GM12878 (cell line): ENCODE results near the gene N4BP2L2. TPM values are rescaled to one million over a fixed set of nuclear protein-coding genes. Genes with fewer than 3 reads are reported as not detected.

Experiments
- ATAC-seq: fragments of 200-7000 bp; cut with Tn5 transposase; 3 replicates; pipeline ENCODE4 v1.9.1; 2020; ENCODE audit warnings: mild to moderate bottlenecking, moderate library complexity
- BruUV-seq: library from RNA; stranded (reverse); fragments of 400-500 nt; replicated peaks from 2 replicates; lab custom pipeline; 2021; lab: Mats Ljungman, UMichigan
- CTCF ChIA-PET: fragments of 300-600 bp; sonication (Branson Sonifier 250); formaldehyde crosslinking; extraction: SDS; loops from one replicate; lab custom pipeline; 2021; ENCODE audit warnings: inconsistent platforms; lab: Yijun Ruan, JAX
- POLR2A ChIA-PET: fragments of 350-600 bp; formaldehyde crosslinking; extraction: SDS; loops from one replicate; lab custom pipeline; 2021; ENCODE audit warnings: inconsistent platforms; lab: Charles Lee
- RAD21 ChIA-PET: fragments of 300-600 bp; sonication (Branson Sonifier 250); formaldehyde crosslinking; loops from one replicate; lab custom pipeline; 2023; ENCODE audit warnings: antibody characterized with exemption; ENCODE audit not compliant: unreplicated experiment; lab: Charles Lee
- SMC1A ChIA-PET: fragments of 300-600 bp; sonication (Branson Sonifier 250); formaldehyde crosslinking; loops from one replicate; lab custom pipeline; 2023; ENCODE audit not compliant: unreplicated experiment, uncharacterized antibody; lab: Charles Lee
- DNase-seq: peaks from one replicate; pipeline ENCODE4 v3.0.0-alpha.2; 2011; ENCODE audit warnings: low read depth, low spot score
- FAIRE-seq: peaks from 3 replicates; lab custom pipeline; 2011; peaks lifted over from hg19 to GRCh38; lab: Jason Lieb, UNC
- H2AFZ ChIP-seq: 2 replicates; pipeline ENCODE4 v1.6.0; 2011; ENCODE audit warnings: low read depth, low read length, control low read depth; ENCODE audit not compliant: control insufficient read depth
- H3K27ac ChIP-seq: 2 replicates; pipeline ENCODE4 v1.5.1; 2011; ENCODE audit warnings: control low read depth; ENCODE audit not compliant: control insufficient read depth, insufficient read depth
- H3K27me3 ChIP-seq, 2 experiments: replicated peaks in 1 of 2; 2 replicates each; pipeline versions ENCODE4 v1.6.0 to v1.6.1; 2011; ENCODE audit warnings: low read length in 1 of 2; ENCODE audit not compliant: control insufficient read depth in 2 of 2, insufficient read depth in 2 of 2
- H3K36me3 ChIP-seq, 2 experiments: 2 replicates each; pipeline ENCODE4 v1.5.1; 2011; ENCODE audit warnings: low read length in 1 of 2; ENCODE audit not compliant: control insufficient read depth in 2 of 2, insufficient read depth in 2 of 2
- H3K4me1 ChIP-seq: 2 replicates; pipeline ENCODE4 v1.6.1; 2011; ENCODE audit warnings: mild to moderate bottlenecking, low read length, moderate library complexity, mixed read lengths; ENCODE audit not compliant: control insufficient read depth, insufficient read depth
- H3K4me2 ChIP-seq: 2 replicates; pipeline ENCODE4 v1.6.0; 2011; ENCODE audit warnings: control low read depth; ENCODE audit not compliant: control insufficient read depth, insufficient read depth
- H3K4me3 ChIP-seq: fragments of 200-600 bp; sonication (generic); 2 replicates; pipeline ENCODE4 v1.5.1; 2016
- H3K79me2 ChIP-seq: 2 replicates; pipeline ENCODE4 v1.6.0; 2011; ENCODE audit warnings: low read length; ENCODE audit not compliant: control insufficient read depth, insufficient read depth
- H3K9ac ChIP-seq: 2 replicates; pipeline ENCODE4 v1.8.0; 2011; ENCODE audit warnings: low read length, control low read depth, mixed read lengths; ENCODE audit not compliant: control insufficient read depth, insufficient read depth
- H3K9me3 ChIP-seq: replicated peaks from 3 replicates; pipeline ENCODE4 v1.5.1; 2011; ENCODE audit warnings: mild to moderate bottlenecking, low read length; ENCODE audit not compliant: control insufficient read depth, insufficient read depth
- H4K20me1 ChIP-seq: 2 replicates; pipeline ENCODE4 v1.6.0; 2011; ENCODE audit not compliant: control insufficient read depth, insufficient read depth
- ATF2 ChIP-seq: IDR thresholded peaks from 2 replicates; pipeline ENCODE4 v1.6.1; 2012; ENCODE audit warnings: low read length, inconsistent platforms
- KAT2A ChIP-seq: conservative IDR thresholded peaks from 2 replicates; pipeline ENCODE4 v1.6.1; 2011; ENCODE audit warnings: low read depth, low read length; ENCODE audit not compliant: control insufficient read depth
- MYB ChIP-seq: fragments of 150-350 bp; IDR thresholded peaks from 2 replicates; pipeline ENCODE4 v1.6.1; 2014; ENCODE audit warnings: mild to moderate bottlenecking, low read depth, low read length, borderline replicate concordance
- POLR2AphosphoS5 ChIP-seq: IDR thresholded peaks from 2 replicates; pipeline ENCODE4 v1.6.1; 2011; ENCODE audit warnings: mild to moderate bottlenecking, low read length, inconsistent platforms
- ZBTB33 ChIP-seq: fragments of 450-650 bp; IDR thresholded peaks from 2 replicates; pipeline ENCODE4 v1.6.1; 2017; ENCODE audit warnings: mild to moderate bottlenecking
- ZZZ3 ChIP-seq: IDR thresholded peaks from 2 replicates; pipeline ENCODE4 v1.6.1; 2011; ENCODE audit warnings: low read depth; ENCODE audit not compliant: control insufficient read depth, insufficient read length
- WGBS: methylation state at CpG from one replicate; pipeline ENCODE4 v1.1.6; 2016; ENCODE audit warnings: low lambda C conversion rate; ENCODE audit not compliant: insufficient replicate concordance, insufficient coverage; ENCODE audit errors: missing lambda C conversion rate; 5-methylcytosine and 5-hydroxymethylcytosine counted together
- in situ Hi-C: fragments of 300-500 bp; cut with MboI; formaldehyde crosslinking; loops from 9 replicates; pipeline ENCODE4 v1.14.3; 2018; ENCODE audit warnings: mixed read lengths
- intact Hi-C: fragments of 100-400 bp; cut with micrococcal nuclease; formaldehyde crosslinking; loops from one replicate; pipeline ENCODE4 v1.14.2; 2022; ENCODE audit not compliant: unreplicated experiment
- polyA plus RNA-seq, 11 experiments: library from polyadenylated mRNA; depleted of rRNA in 4 of 11; unstranded in 6 of 11; stranded (reverse) in 5 of 11; fragments of >200 nt; fragmentation: Nextera tagmentation in 4 of 11; fragmentation: Illumina TruSeq in 1 of 11; extraction: Ambion mirVana in 4 of 11; extraction: Trizol in 1 of 11; gene quantifications; 1 replicate in 1 of 11; 2 replicates in 10 of 11; pipeline versions ENCODE4 v1.2.1 to v1.2.3, GENCODE V29; 2011 to 2016; ENCODE audit warnings: inconsistent platforms in 2 of 11, missing spikeins in 2 of 11, low read depth in 1 of 11
- total RNA-seq, 4 experiments: library from RNA; depleted of rRNA in 3 of 4; stranded (reverse); fragments of >200 nt in 3 of 4; fragmentation: Illumina TruSeq in 1 of 4; extraction: Trizol in 1 of 4; gene quantifications; 2 replicates each; pipeline versions ENCODE4 v1.2.1 to v1.2.3, GENCODE V29; 2013 to 2021

The N4BP2L2 gene
- total and polyA plus RNA-seq, 10 of the 15 experiments (the other 5 are each of a cell fraction or from before 2014, with no cell fraction given): 41.7 to 87.1 (median 61.2) TPM

GRCh38 chr13:32403108-32403507 lies 135.5 kb downstream of the N4BP2L2 start:
- Histone ChIP-seq H2AFZ (no peak overlapping the region), H3K79me2 (no peaks in the 10 kb centered on the region), H3K9me3 (no peaks in the 10 kb centered on the region), H3K4me3 (no peak overlapping the region), H3K36me3 (peaks cover 0 to 18% of the 10 kb centered on the region in 2 experiments; a peak in 3 of 4 replicates), H3K4me2 (no peak overlapping the region), H3K4me1 (no peaks in the 10 kb centered on the region), H4K20me1 (no peaks in the 10 kb centered on the region), H3K27me3 (no peaks in the 10 kb centered on the region), H3K27ac (no peak overlapping the region), H3K9ac (no peak overlapping the region)
- TF ChIP-seq ATF2 (no peak), MYB (no peak), ZZZ3 (no peak), ZBTB33 (no peak), KAT2A (no peak), POLR2AphosphoS5 (no peak)
- 97% methylated on average over 4 of the region's 4 CpGs for WGBS
- no peak for ATAC-seq
- intact Hi-C loops: no loop called here
- ChIA-PET SMC1A (interaction anchor here (1.1 kb wide), 1 partner anchor 10 kb away, joined by 4 read pairs; no protein-coding TSS in a partner anchor), POLR2A (interaction anchor here (0.9 kb wide), 1 partner anchor 12 kb away, joined by 3 read pairs; no protein-coding TSS in a partner anchor), CTCF (interaction anchor here (1.2 kb wide), 1 partner anchor 10 kb away, joined by 3 read pairs; no protein-coding TSS in a partner anchor), RAD21 (no interaction called here)
- DNase-seq: no peak
- in situ Hi-C loops: no loop called here
- BruUV-seq: no TSS peak
- no peak for FAIRE-seq
